Cerebellar nuclear complex (tissue), 1 donor: Measurements from ENCODE around the gene TSHZ2.
"Not testable (repeated sequence)": the region's sequence is repeated elsewhere in the genome, so short reads cannot be mapped to it uniquely, and the experiment has no call there.

Experiments
- DNase-seq, 2 experiments: peaks; one replicate each; lab custom pipeline; 2025; lab: John Stamatoyannopoulos, UW

TSHZ2 gene

DNA sequence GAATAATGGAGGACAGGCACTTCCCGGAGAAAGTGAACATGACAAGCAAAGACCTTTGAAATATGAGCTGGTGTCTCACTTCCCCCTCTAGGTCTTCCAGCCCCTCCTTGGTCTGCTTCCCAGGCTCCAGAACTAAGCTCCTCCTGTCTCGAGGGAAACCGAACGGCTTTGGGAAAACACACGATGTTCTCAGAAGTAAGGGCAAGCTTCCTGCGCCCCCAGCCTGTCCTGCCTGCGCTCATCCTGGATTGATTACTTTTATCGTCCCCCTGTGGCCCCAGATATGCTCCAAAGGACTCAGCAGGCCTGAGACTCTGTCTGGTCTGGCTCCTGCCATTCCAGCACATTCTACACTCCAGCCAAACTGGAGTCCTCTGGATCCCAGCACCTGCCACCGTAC, 538.1 kb downstream of the TSHZ2 start:
- no peak for DNase-seq

DNA sequence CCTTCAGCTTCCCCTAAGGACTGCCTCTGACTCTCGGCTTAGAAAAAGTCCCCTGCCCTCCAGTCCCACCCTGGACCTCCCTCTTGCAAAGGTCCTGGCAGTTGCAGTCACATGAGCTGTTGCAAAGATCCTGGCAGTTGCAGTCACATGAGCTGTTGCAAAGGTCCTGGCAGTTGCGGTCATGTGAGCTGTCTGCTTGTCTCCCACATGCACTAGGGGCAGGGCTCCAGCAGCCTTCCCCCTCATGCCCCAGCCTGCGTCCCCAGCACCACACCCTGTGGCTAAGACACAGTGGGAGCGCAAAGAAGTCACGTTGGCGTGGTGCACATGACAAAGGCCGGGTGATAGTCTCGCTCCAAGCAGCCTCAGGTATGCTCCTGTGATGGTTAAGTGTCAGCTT, 538.5 kb downstream of the TSHZ2 start:
- no peak for DNase-seq

DNA sequence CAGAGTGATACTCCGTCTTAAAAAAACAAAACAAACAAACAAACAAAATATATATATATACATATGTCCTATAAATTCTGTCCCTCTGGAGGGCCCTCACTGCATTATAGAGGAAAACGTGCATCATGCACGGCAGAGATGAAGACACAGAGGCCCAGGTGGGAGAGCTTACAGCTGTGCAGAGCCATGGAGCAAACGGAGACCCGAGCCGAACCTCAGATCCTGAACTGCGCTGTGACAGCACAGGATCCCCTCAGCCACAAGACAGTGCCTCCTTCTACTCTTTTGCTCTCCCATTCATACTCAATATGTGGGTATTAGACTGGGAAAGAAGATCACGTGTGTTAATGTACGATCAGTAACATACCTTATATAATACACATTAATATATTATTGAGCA, 539.9 kb downstream of the TSHZ2 start:
- no peak for DNase-seq

DNA sequence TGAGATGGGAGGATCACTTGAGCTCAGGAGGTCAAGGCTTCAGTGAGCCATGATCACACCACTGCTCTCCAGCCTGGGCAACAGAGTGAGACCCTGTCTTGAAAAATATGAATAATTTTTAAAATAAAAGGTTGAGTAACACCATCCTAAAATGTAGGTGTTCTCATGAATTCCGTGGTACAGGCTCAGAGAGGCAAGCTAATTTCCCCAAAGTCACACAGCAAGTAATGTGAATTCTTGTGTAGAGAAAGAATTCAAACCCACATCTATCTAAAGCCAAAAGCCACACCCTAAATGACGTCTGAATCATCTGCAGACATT, 541.0 kb downstream of the TSHZ2 start:
- no peak for DNase-seq

DNA sequence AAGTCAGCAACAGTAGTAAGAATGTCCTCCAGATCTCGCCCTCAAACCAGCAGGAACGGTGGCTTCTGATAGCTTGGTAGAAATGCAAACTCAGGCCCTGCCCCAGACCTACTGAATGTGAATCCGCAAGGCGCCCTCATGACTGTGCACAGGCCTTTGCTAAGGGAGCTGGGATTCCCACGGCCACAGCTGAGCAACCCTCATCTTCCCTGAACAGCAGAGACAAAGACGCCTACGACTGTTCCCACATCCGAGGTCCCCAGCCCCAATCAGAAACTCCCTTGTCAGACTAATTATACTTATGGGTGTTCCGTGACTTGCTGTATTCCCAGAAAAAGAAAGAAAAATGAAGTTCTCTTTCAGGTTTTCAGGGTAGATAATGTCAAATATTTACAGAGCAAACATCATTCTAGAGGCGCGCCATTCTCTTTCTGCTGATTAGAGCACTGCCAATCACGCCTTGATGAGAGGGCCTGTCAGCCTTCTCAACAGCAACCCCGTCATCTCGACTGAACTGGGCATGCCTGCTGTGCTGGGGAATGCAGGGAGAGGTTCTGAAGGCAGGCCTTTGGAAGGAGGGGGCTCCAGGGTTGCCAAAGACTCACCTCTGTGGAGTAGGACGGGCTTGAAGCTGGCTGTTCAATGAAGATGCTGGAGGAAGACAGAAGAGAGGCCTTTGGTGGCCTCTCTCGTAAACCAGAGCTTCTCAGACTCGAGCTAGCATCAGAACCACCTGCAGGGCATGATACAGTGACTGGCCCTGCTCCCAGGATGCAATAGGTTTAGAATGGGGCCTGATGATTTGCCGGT, 541.5 kb downstream of the TSHZ2 start:
- DNase-seq: no peak

DNA sequence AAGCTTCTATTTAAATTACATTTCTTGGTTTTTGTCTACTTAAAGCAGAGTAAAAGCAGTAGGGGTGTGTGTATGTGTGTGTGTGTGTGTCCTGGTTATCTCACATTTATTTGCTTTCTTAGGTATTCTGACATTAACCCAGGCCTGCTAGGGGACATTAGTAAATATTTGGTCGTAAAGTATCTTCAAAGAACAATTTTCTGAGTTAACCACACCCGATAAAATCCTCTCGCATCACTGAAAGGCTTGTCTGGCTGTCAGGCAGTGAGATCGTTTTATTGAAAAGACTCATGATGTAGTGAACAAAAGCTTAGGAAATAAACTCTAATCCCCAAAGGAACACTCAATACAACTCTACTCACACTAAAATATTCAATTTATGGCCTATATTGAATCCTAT, 543.6 kb downstream of the TSHZ2 start:
- DNase-seq: no peak

DNA sequence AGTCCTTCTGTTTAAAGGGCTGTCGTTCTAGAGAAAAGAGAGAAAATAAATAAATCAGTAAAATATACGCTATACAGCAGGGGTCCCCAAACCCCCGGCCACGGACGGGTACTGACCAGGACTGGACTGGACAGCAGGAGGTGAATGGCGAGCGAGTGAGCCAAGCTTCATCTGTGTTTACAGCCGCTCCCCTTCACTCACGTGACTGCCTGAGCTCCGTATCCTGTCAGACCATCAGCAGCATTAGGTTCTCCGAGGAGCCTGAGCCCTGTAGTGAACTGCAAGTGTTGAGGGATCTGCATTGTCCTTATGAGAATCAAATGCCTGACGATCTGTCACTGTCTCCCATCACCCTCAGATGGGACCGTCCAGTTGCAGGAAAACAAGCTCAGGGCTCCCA, 545.0 kb downstream of the TSHZ2 start:
- no peak for DNase-seq

DNA sequence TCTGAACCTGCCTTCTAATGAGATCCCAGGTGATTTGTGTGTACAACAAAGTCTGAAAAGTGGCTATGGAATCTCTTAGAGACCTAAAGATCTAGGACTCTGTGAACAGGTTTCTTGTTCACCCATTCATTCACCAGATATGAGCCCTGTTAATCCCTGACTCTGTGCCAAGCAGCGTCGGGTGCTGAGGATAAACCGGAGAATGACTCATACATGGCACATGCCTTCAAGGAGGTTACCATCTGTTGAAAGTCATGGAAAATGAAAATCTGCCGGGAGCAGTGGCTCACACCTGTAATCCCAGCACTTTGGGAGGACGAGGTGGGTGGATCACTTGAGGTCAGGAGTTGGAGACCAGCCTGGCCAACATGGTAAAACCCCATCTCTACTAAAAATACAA, 549.3 kb downstream of the TSHZ2 start:
- DNase-seq: not testable (repeated sequence)

DNA sequence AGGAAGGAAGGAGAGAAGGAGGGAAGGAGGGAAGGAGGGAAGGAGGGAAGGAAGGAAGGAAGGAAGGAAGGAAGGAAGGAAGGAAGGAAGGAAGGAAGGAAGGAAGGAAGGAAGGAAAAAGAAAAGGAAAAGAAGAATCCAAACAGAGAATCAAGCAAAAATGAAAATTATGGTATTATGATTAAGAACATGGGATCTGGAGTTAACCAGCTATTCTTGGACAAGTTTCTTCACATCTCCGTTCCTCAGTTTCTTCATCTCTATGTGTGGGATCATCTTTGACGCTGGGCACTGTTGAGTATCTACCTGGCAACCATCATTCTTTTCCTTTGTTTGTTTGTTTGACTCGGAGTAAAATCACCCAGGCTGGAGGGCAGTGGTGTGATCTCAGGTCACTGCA, 549.9 kb downstream of the TSHZ2 start:
- DNase-seq: no peak

DNA sequence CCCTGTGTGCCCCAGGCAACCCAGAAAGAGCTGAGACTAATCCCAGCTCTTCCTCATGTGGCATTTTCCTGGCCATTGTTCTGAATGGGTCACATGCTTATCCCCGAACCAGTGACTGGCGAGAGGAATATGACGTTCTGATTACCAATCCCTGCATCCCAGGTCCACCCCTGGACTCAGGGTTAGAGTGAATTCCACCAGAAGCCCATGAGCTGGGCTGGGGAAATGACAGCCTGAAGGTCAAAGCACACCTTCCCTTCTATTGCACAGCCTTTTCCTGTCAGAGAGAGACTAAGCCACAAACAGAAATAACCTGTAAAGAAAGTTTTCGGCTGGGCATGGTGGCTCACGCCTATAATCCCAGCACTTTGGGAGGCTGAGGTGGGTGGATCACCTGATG, 550.5 kb downstream of the TSHZ2 start:
- no peak for DNase-seq

DNA sequence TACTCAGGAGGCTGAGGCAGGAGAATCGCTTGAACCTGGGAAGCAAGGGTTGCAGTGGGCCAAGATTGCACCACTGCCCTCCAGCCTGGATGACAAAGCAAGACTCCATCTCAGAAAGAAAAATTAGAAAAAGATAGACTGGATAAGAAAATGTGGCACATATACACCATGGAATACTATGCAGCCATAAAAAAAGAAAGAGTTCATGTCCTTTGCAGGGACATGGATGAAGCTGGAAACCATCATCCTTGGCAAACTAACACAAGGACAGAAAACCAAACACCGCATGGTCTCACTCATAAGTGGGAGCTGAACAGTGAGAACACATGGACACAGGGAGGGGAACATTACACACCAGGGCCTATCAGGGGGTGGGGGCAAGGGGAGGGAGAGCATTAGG, 551.5 kb downstream of the TSHZ2 start:
- DNase-seq: not testable (repeated sequence)

DNA sequence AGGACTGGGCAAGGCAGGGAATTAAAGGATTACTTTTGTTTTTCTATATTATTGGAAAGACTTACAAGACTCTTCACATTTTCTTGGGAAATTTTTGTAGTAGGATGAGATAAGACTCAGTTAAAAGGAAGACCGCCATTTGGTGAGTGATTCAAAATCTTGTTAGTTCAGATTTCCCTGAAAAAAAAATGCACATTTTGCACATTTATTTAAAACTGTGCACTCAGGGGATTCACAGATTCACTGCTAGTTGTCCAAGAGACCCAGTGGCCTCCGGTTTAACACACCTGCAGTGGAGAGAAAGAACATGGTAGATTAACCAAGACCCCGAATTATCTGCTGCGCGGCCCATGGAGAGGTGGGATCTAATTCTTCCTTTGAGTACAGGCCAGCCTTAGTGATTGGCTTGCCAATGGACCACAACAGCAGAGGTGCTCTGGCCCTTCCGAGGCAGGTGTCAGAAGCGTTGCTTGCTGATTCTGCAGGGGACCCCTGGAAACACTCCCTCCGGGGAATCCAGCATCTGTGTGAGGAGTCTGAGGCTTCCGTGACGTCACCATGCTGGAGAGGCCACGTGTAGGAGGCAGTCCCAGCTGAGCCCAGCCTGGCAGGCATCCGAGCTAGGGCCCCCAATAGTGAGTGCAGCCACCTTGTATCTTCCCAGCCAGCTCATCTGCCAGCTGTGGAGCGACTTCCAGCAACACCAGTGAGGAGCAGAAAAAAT, 552.6 kb downstream of the TSHZ2 start:
- DNase-seq: no peak

DNA sequence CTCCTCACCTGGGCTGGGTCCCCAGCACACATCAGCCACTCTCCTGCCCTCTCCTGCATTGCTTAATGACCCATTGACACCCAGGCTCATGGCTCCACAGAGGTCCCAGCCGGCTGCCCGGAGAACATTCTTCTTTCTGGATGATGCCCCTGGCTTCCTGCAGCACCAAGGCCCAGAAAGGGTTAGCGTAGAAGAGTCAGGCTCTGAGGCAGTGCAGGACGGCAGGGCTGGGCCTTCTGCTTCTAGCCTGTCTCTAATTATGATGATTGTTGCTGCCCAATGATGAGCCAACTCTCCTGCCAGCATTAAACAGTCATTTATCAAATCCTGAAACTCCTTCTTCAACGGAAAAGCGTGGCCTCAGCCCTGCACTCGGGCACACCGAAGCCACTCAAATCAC, 555.0 kb downstream of the TSHZ2 start:
- DNase-seq: no peak

DNA sequence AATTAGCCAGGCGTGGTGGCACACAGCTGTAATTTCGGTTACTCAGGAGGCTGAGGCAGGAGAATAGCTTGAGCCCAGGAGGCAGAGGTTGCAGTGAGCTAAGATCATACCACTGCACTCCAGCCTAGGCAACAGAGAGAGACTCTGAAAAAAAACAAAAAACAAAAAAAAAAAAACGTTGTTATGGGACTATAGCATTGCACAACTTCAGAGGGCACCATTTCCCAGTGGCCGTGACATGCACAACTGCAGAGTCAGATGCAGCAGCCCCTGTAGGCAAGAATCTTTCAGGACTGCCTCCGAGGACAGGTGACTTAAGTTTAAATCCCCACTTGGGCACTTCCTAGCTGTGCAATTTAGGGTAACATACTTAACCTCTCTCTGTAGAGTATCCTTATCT, 557.5 kb downstream of the TSHZ2 start:
- no peak for DNase-seq

DNA sequence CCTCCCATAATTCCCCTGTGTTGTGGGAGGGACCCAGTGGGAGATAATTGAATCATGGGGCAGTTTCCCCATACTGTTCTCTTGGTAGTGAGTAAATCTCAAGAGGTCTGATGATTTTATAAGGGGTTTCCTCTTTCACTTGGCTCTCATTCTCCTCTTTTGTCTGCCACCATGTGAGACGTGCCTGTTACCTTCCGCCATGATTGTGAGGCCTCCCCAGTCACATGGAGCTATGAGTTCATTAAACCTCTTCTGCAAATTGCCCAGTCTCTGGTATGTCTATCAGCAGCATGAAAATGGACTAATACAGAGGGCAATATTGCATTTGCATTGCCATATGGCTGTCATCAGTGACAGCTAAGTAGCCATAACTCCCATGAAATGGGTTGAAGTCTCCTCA, 558.3 kb downstream of the TSHZ2 start:
- no peak for DNase-seq

DNA sequence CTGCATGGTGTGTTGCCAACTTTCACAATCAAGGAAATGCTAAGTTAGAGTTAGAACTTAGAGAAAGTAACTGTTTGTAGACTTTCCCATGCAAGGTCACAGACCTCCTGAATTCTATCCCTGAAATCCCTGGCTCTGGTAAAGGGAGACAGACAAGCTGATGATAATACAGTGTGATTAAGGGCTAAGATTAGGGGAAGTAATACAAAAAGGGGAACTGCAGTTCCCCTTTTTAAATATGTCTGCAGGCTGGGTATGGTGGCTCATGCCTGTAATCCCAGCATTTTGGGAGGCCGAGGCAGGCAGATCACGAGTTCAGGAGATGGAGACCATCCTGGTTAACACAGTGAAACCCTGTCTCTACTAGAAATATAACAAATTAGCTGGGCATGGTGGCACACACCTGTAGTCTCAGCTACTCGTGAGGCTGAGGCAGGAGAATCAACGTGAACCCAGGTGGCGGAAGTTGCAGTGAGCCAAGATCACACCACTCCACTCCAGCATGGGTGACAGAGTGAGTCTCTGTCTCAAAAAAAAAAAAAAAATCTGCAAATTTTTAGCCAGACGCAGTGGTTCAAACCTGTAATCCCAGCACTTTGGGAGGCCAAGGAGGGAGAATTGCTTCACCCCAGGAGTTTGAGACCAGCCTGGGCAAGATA, 560.6 kb downstream of the TSHZ2 start:
- not testable (repeated sequence) for DNase-seq

DNA sequence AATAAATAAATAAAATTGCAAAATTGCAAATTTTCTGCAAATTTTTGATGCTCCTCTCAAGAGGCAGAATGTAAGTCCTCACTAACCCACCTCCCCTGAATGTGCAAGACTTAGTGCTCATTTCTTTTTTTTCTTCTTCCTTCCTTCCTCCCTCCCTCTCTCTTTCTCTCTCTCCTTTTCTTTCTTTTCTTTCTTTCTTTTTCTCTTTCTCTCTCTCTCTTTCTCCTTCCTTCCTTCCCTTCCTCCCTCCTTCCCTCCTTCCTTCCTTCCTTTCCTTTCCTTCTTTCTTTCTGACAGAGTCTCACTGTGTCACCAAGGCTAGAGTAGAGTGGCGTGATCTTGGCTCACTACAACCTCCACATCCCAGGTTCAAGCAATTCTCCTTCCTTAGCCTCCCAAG, 561.3 kb downstream of the TSHZ2 start:
- DNase-seq: no peak

DNA sequence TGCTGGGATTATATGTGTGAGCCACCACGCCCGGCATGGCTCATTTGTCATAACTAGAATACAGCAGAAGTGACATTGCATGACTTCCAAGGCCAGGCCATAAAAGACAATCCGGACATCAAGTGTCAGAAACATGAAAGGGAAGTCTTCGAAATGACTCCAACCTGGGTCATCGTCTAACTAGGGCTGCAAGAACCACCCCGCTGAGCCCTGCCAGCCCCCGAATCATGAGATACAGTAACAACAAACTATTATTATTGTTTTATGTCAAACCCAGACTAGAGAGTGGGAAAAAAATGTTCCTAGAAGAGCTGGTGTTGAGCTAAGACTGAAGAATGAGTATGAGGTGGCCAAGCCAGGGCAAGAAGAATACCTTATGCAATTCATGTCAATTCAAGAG, 561.9 kb downstream of the TSHZ2 start:
- no peak for DNase-seq

DNA sequence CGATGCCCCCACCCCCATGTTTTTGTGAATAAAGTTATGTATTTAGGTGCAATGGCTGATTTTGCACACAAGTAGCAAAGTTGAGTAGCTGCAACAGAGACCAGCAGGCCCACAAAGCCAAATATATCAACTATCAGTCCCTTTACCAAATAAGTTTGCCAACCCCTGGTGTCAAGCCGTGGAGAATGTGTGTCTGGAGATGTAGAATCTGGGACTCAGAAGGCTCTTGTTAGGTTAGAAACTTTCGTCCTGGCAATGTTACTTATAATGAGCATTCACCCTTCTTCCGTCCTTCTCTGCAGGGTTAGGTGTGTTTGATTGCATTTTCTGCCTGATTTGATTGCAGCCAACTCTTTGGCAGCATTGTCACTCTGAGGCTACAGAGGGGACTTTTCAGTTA, 563.7 kb downstream of the TSHZ2 start:
- DNase-seq: no peak

DNA sequence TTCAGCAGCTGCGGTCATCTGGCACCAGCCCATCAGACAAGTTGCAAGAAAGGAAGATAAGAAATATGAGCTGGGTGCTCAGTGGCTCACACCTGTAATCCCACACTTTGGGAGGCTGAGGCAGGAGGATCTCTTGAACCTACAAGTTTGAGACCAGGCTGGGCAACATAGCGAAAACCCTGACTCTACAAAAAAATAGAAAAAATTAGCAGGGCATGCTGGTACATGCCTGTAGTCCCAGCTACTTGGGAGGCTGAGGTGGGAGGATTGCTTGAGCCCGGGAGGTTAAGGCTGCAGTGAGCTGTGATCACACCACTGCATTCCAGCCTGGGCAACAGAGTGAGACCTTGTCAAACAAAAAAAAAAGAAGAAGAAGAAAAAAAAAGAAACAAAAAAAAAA, 564.2 kb downstream of the TSHZ2 start:
- not testable (repeated sequence) for DNase-seq

DNA sequence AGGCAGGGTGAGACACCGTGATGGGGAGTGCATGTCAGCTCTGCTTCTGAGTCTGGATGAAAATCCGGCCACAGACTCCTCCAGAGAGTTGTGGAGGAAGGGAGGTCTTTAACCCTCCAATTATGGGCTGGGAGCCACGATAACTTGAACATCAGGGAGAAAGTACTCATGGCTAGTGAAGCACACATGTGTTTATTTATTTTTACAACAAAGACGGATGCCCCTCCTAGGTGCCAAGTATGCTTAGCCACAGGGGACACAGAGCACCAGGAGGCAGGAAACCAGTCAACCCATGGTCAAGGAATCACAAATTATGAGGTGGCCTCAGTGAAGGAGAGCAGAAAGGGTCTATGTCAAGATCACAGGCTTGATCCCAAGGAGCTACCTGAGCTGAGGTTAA, 567.4 kb downstream of the TSHZ2 start:
- no peak for DNase-seq
